GM10266 (cell line): Measurements from ENCODE around the gene NFYC.
"Not testable (repeated sequence)": the region's sequence is repeated elsewhere in the genome, so short reads cannot be mapped to it uniquely, and the experiment has no call there.

Experiments
- DNase-seq: peaks from one replicate; pipeline ENCODE4 v3.0.0; 2012; ENCODE audit errors: extremely low spot score
- CTCF ChIP-seq: IDR thresholded peaks from 2 replicates; pipeline ENCODE4 v1.5.1; 2012; ENCODE audit warnings: mild to moderate bottlenecking, low read depth; ENCODE audit not compliant: control insufficient read depth, insufficient read depth; ENCODE audit errors: missing control alignments

Gene NFYC

GRCh38 chr1:40723196-40723955 is 31.9 kb downstream of the NFYC start:
- DNase-seq, result no peak
- no peak for TF ChIP-seq CTCF

GRCh38 chr1:40727662-40728061 is 36.2 kb downstream of the NFYC start:
- not testable (repeated sequence) for DNase-seq

DNA sequence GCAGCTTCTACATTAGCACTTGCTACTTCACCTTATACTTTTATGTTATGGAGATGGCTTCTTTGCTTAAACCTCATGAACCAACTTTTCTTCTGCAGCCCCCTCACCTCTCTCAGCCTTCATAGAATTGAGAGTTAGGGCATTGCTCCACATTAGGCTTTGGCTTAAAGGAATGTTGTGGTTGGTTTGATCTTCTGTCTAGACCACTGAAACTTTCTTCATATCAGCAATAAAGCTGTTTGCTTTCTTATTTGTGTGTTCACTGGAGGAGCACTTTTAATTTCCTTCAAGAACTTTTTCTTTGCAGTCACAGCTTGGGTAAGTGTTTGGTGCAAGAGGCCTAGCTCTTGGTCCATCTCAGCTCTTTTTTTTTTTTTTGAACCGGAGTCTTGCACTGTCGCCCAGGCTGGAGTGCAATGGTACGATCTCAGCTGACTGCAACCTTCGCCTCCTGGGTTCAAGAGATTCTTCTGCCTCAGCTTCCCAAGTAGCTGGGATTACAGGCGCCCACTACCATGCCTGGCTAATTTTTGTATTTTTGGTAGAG is 37.9 kb downstream of the NFYC start:
- DNase-seq, result not testable (repeated sequence)

GRCh38 chr1:40732756-40733301 is 41.3 kb downstream of the NFYC start:
- TF ChIP-seq CTCF, result no peak
- DNase-seq, result no peak

GRCh38 chr1:40734882-40735628 is 43.6 kb downstream of the NFYC start:
- TF ChIP-seq CTCF, result no peak
- no peak for DNase-seq

GRCh38 chr1:40736085-40736531 is 44.6 kb downstream of the NFYC start:
- TF ChIP-seq CTCF, result no peak
- DNase-seq, result no peak

GRCh38 chr1:40738831-40739230 is 47.3 kb downstream of the NFYC start:
- DNase-seq, result no peak
- TF ChIP-seq CTCF, result no peak

GRCh38 chr1:40739455-40740008 is 48.0 kb downstream of the NFYC start:
- no peak for TF ChIP-seq CTCF
- no peak for DNase-seq
